Smooth muscle cell (in vitro differentiated cells): ENCODE data around the gene DDX18. TPM values are rescaled to one million over a fixed set of nuclear protein-coding genes. Genes with fewer than 3 reads are reported as not detected.

Source experiments
- DNase-seq: peaks from one replicate; lab custom pipeline; 2025; ENCODE audit not compliant: unreplicated experiment; lab: John Stamatoyannopoulos, UW
- H2AFZ ChIP-seq: fragments of 200-600 bp; sonication (generic); 2 replicates; pipeline ENCODE4 v1.6.0; 2016; ENCODE audit warnings: antibody characterized with exemption, low read depth, mild to moderate bottlenecking
- H3F3A ChIP-seq: fragments of 200-600 bp; sonication (generic); 2 replicates; pipeline ENCODE4 v1.6.0; 2017; ENCODE audit warnings: antibody characterized with exemption, low read depth
- H3K27ac ChIP-seq: fragments of 200-600 bp; sonication (generic); 2 replicates; pipeline ENCODE4 v1.5.1; 2016; ENCODE audit warnings: low read depth, mild to moderate bottlenecking
- H3K27me3 ChIP-seq: fragments of 200-600 bp; sonication (generic); 2 replicates; pipeline ENCODE4 v1.6.1; 2016; ENCODE audit warnings: low read depth, mild to moderate bottlenecking
- H3K36me3 ChIP-seq: fragments of 200-600 bp; sonication (generic); 2 replicates; pipeline ENCODE4 v1.5.1; 2016; ENCODE audit warnings: low read depth
- H3K4me1 ChIP-seq: fragments of 200-600 bp; sonication (generic); 2 replicates; pipeline ENCODE4 v1.5.1; 2016; ENCODE audit warnings: low read depth
- H3K4me2 ChIP-seq: fragments of 200-600 bp; sonication (generic); 2 replicates; pipeline ENCODE4 v1.6.0; 2016; ENCODE audit warnings: mild to moderate bottlenecking
- H3K4me3 ChIP-seq: fragments of 200-600 bp; sonication (generic); 2 replicates; pipeline ENCODE4 v1.5.1; 2016; ENCODE audit warnings: mild to moderate bottlenecking
- H3K79me2 ChIP-seq: fragments of 200-600 bp; sonication (generic); 2 replicates; pipeline ENCODE4 v1.6.0; 2016; ENCODE audit warnings: low read depth, mild to moderate bottlenecking
- H3K9ac ChIP-seq: fragments of 200-600 bp; sonication (generic); 2 replicates; pipeline ENCODE4 v1.6.0; 2016; ENCODE audit warnings: low read depth
- H3K9me3 ChIP-seq: fragments of 200-600 bp; sonication (generic); replicated peaks from 2 replicates; pipeline ENCODE4 v1.5.1; 2016; ENCODE audit warnings: low read depth
- H4K20me1 ChIP-seq: fragments of 200-600 bp; sonication (generic); 2 replicates; pipeline ENCODE4 v1.6.0; 2016; ENCODE audit warnings: low read depth
- CTCF ChIP-seq: fragments of 200-600 bp; sonication (generic); IDR thresholded peaks from 2 replicates; pipeline ENCODE4 v1.5.1; 2017; ENCODE audit warnings: borderline replicate concordance, mild to moderate bottlenecking, antibody characterized with exemption; ENCODE audit not compliant: insufficient read depth, poor library complexity, severe bottlenecking
- WGBS: methylation state at CpG from one replicate; pipeline ENCODE4 v1.1.7; 2016; ENCODE audit warnings: low lambda C conversion rate; 5-methylcytosine and 5-hydroxymethylcytosine counted together
- polyA plus RNA-seq: library from polyadenylated mRNA; unstranded; fragments of >200 nt; fragmentation: Nextera tagmentation; extraction: Ambion mirVana; gene quantifications from 2 replicates; pipeline ENCODE4 v1.2.1, GENCODE V29; 2016
- total RNA-seq: library from RNA; depleted of rRNA; stranded (reverse); fragments of >200 nt; gene quantifications from 2 replicates; pipeline ENCODE4 v1.2.3, GENCODE V29; 2014

Gene DDX18
- total and polyA plus RNA-seq, 2 experiments from 2014 or later: 25.8 to 55.9 TPM

DNA sequence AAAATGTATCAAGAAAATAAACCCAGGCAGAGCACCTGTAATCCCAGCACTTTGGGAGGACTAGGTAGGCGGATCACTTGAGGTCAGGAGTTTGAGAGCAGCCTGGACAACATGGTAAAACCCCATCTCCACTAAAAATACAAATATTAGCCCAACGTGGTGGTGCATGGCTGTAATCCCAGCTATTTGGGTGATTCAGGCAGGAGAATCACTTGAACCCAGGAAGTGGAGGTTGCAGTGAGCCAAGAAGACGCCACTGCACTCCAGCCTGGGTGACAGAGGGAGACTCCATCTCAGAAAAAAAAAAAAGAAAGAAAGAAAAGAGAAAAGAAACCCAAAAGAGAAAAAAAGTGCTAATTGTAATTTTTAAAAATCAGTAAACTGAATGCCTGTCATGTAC, 41.4 kb downstream of the DDX18 start:
- Histone ChIP-seq H3K4me3 (no peak overlapping the region), H2AFZ (no peak overlapping the region), H3K27ac (no peak overlapping the region), H3K9me3 (no peaks in the 10 kb centered on the region), H3K79me2 (no peaks in the 10 kb centered on the region), H3K4me2 (no peak overlapping the region), H3K4me1 (no peaks in the 10 kb centered on the region), H4K20me1 (no peaks in the 10 kb centered on the region), H3K9ac (no peak overlapping the region), H3K27me3 (peaks cover 8% of the 10 kb centered on the region), H3K36me3 (no peaks in the 10 kb centered on the region), H3F3A (no peaks in the 10 kb centered on the region)
- TF ChIP-seq CTCF: no peak
- WGBS: 86% methylated on average over 3 of the region's 3 CpGs
- DNase-seq: no peak

- Histone ChIP-seq H3K27me3 (peaks cover 5% of the 10 kb centered on the region), H3K4me2 (no peak overlapping the region), H3F3A (no peaks in the 10 kb centered on the region), H3K27ac (no peak overlapping the region), H4K20me1 (no peaks in the 10 kb centered on the region), H3K9me3 (no peaks in the 10 kb centered on the region), H3K9ac (no peak overlapping the region), H3K4me1 (no peaks in the 10 kb centered on the region), H3K4me3 (no peak overlapping the region), H2AFZ (no peak overlapping the region), H3K79me2 (no peaks in the 10 kb centered on the region), H3K36me3 (no peaks in the 10 kb centered on the region)
- 37% methylated on average over 4 of the region's 4 CpGs for WGBS
- TF ChIP-seq CTCF: no peak
- DNase-seq: no peak
Observed at GRCh38 chr2:117856415-117857210, 42.1 kb downstream of the DDX18 start.

DNA sequence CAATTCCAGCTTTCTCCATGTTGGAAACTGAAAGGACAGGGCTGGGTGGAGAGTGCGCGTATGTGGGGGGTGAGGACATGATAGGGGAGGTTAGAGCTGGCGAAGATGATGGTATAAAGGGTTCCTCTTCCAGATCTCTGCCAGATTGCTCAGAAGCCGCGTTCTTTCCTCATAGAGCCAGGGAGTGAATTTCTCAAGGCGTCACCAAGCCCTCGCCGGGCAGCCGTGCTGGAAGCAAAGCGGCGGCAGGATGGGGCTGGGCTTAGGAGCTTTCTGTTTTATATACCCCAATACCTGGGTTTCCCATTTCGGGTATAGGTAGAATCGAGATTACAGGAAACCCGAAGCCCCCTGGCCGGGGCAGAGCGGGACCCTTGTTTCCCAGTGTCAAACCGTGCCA, 43.8 kb downstream of the DDX18 start:
- Histone ChIP-seq H3K4me2 (no peak overlapping the region), H3K27ac (no peak overlapping the region), H3K27me3 (no peaks in the 10 kb centered on the region), H3K4me1 (no peaks in the 10 kb centered on the region), H3K9me3 (no peaks in the 10 kb centered on the region), H3K4me3 (no peak overlapping the region), H3K9ac (no peak overlapping the region), H2AFZ (no peak overlapping the region), H4K20me1 (no peaks in the 10 kb centered on the region), H3F3A (no peaks in the 10 kb centered on the region), H3K79me2 (no peaks in the 10 kb centered on the region), H3K36me3 (no peaks in the 10 kb centered on the region)
- WGBS: 80% methylated on average over 17 of the region's 17 CpGs
- no peak for TF ChIP-seq CTCF
- no peak for DNase-seq

- no peaks in the 10 kb centered on the region for H3F3A ChIP-seq
- H3K4me3 ChIP-seq: no peak overlapping the region
- no peak for DNase-seq
- 74% methylated on average over 35 of the region's 41 CpGs for WGBS
- no peaks in the 10 kb centered on the region for H3K79me2 ChIP-seq
- no peak overlapping the region for H2AFZ ChIP-seq
- no peak overlapping the region for H3K4me2 ChIP-seq
- H3K9me3 ChIP-seq: no peaks in the 10 kb centered on the region
- H3K27ac ChIP-seq: no peak overlapping the region
- no peak for TF ChIP-seq CTCF
- no peaks in the 10 kb centered on the region for H4K20me1 ChIP-seq
- H3K36me3 ChIP-seq: no peaks in the 10 kb centered on the region
- no peaks in the 10 kb centered on the region for H3K27me3 ChIP-seq
- H3K9ac ChIP-seq: no peak overlapping the region
- no peaks in the 10 kb centered on the region for H3K4me1 ChIP-seq
Observed at GRCh38 chr2:117858892-117859531, 44.5 kb downstream of the DDX18 start.
